ENCODE data around the gene FLOT1. TPM values are rescaled to one million over a fixed set of nuclear protein-coding genes. Genes with fewer than 3 reads are reported as not detected.

Gene FLOT1
- total and polyA plus RNA-seq, 8 donors = 115 to 206 (median 124) TPM

DNA sequence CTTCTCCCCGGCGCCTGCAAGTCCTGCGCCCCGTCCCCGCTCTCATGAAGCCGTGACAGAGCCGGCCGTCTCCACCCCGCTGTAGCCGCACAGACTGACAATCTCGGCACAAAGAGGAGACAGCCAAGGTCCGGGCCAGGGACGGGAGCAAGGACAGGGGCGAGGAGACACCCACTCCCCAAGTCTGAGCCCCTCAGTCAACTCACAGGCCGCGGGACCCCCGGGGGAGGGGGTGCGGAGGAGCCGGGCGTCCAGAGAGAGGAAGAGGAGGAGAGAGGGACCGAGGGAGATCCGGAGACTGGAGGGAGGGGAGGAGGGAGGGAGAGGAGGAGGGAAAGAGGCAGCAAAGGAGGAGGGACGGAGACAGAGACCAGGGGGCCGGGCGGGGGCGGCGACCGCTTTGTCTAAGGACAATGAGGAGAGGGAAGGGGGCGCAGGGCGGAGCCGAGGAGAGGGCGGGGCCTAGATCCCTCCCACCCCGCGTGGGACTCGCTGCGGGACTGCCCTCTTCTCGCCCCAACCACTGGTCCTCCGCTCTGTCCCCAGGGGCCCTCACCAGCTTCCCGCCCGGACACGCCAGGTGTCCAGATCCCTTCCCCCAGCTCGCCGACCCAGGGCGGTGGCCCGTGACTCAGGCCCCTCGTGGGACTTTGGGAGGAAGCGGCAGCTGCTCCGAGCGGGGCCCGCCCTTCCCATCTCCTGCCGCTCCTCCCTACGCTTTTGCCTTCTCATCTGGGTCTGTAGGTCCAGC lies 55.4 kb downstream of the FLOT1 start:
- peak overlapping the region; percentile 96 to 97 for H3K27ac ChIP-seq
- H3K27me3 ChIP-seq = no peaks in the 10 kb centered on the region
- no peaks in the 10 kb centered on the region for H3K9me3 ChIP-seq
- peak; percentile 90 to 99 (median 96) for DNase-seq
- TF ChIP-seq, protein P1, sequence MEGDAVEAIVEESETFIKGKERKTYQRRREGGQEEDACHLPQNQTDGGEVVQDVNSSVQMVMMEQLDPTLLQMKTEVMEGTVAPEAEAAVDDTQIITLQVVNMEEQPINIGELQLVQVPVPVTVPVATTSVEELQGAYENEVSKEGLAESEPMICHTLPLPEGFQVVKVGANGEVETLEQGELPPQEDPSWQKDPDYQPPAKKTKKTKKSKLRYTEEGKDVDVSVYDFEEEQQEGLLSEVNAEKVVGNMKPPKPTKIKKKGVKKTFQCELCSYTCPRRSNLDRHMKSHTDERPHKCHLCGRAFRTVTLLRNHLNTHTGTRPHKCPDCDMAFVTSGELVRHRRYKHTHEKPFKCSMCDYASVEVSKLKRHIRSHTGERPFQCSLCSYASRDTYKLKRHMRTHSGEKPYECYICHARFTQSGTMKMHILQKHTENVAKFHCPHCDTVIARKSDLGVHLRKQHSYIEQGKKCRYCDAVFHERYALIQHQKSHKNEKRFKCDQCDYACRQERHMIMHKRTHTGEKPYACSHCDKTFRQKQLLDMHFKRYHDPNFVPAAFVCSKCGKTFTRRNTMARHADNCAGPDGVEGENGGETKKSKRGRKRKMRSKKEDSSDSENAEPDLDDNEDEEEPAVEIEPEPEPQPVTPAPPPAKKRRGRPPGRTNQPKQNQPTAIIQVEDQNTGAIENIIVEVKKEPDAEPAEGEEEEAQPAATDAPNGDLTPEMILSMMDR (IDR thresholded peaks at IDR 0.05) = no peak
- peak; percentile 71 for ATAC-seq
- H3K4me1 ChIP-seq = peaks cover 14 to 45% of the 10 kb centered on the region in 2 donors
- H3K4me3 ChIP-seq = peak overlapping the region; percentile 53 to 91
- H3K36me3 ChIP-seq = peaks cover 0 to 14% of the 10 kb centered on the region in 2 donors
- intact Hi-C loops (cut with DNase I) = loop anchor here in 1 of 2 donors (10.0 kb wide), 1 partner anchor 48 kb away; no protein-coding TSS in a partner anchor

GRCh38 chr6:30686009-30686907 lies 56.2 kb downstream of the FLOT1 start, which contains the start of gene PPP1R18:
Gene PPP1R18 (minus strand): TSS chr6:30686645. CDS start chr6:30686018, 627 bp downstream.
- Histone ChIP-seq H3K36me3 (peaks cover 0 to 20% of the 10 kb centered on the region in 2 donors), H3K4me3 (peak within 1 kb of the TSS; percentile 53 to 91), H3K9me3 (no peaks in the 10 kb centered on the region), H3K27ac (peak within 1 kb of the TSS; percentile 96 to 97), H3K4me1 (peaks cover 18 to 50% of the 10 kb centered on the region in 2 donors), H3K27me3 (no peaks in the 10 kb centered on the region)
- intact Hi-C loops (cut with DNase I) = loop anchor here in 1 of 2 donors (10.0 kb wide), 1 partner anchor 49 kb away; no protein-coding TSS in a partner anchor
- TF ChIP-seq, protein P1 (IDR thresholded peaks at IDR 0.05) = no peak
- DNase-seq = peak in 3 of 4 donors; percentile 81 to 96 (median 89)
- peak; percentile 64 for ATAC-seq

DNA sequence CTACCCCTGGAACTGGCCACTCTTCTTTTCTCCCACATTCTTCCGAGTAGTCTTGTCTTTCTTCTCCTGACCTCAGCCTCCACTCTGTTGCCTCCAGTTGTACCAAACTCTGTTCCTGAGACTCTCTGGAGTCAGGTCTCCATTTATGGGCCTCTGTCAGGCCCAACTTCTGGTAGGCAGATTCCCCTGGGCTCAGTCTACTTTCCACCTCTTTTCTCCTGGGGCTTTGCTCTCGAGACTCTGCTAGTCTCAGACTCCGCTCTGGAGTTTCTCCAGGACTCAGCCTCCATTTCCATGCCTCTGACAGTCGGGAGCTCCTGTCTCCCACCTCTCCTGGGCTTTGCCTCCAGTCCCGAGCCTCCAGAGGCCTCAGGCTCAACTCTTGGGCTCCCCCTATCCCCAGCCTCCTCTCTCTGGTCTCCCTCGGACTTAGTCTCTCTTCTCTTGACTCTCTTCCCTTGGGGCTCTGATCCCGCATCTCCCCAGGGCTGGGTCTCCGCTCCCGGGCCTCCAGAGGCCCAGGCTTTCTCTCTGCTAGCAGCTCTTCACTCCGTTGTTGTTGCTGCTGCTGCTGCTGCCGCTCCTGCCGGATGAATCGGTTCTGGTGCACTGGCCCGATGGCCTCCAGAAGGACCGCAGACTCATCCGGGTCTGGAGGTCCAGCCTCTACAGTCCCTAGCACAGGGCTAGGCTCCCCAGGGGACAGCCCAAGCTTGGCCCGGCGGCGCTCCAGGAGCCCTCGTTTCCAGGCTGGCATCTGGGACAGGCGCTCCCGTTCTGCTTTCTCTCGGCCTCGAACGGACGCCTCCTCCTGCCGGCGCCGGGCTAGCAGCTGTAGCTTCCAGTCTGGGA lies 57.1 kb downstream of the FLOT1 start:
- peaks cover 18 to 52% of the 10 kb centered on the region in 2 donors for H3K4me1 ChIP-seq

More for the DNA sequence above, 57.1 kb downstream of the FLOT1 start:
- ATAC-seq (no peak), DNase-seq (peak in 1 of 4 donors; percentile 85)
- Histone ChIP-seq H3K36me3 (peaks cover 0 to 29% of the 10 kb centered on the region in 2 donors), H3K27ac (peak overlapping the region; percentile 96 to 97), H3K27me3 (no peaks in the 10 kb centered on the region), H3K9me3 (no peaks in the 10 kb centered on the region), H3K4me3 (peak overlapping the region; percentile 53 to 91)
- TF ChIP-seq, protein P1 (IDR thresholded peaks at IDR 0.05) = no peak
- intact Hi-C loops (cut with DNase I) = loop anchor here in 1 of 2 donors (10.0 kb wide), 1 partner anchor 49 kb away; no protein-coding TSS in a partner anchor
